ENCODE measurements around the gene ZNF670.

GRCh38 chr1:247056071-247056470 is 22.5 kb downstream of the ZNF670 start:
- TF ChIP-seq RXRA (IDR thresholded peaks at IDR 0.05; ENCODE audit: borderline replicate concordance, low read depth): no peak
- no peak for TF ChIP-seq POLR2AphosphoS5 (IDR thresholded peaks at IDR 0.05; ENCODE audit: low read depth, low read length)
- TF ChIP-seq SMC3 (IDR thresholded peaks at IDR 0.05; ENCODE audit: low read depth, low read length): no peak
- TF ChIP-seq CTCF (IDR thresholded peaks at IDR 0.05): no peak

All from SK-N-SH (cell line).